GM12872 (cell line): ENCODE measurements around the gene CPSF7.

Experiments
- TF ChIP-seq, protein P1 (sequence below): IDR thresholded peaks from 3 replicates; pipeline ENCODE4 v1.5.1; 2011; ENCODE audit warnings: low read depth, mild to moderate bottlenecking, low read length, moderate library complexity; ENCODE audit not compliant: insufficient read depth

CPSF7 gene

DNA sequence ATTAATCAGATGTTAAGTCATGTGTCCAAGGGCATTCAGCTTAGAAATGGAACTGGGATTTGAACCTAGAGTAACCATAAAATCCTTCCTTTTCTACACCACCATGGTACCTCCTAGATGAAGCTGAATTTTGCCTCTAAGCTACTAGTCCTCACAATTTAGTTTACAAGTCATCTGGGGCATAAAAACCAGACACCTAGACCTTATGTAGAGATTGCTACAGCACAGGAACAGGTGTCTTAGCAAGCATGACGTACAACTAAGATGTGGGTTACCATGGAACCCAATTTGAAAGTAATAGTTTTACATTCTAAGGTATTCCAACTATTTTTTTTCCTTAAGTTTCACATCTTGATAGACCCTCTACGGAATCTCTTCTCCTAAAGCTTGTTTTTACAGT is 28.2 kb downstream of the CPSF7 start:
- TF ChIP-seq, protein P1, sequence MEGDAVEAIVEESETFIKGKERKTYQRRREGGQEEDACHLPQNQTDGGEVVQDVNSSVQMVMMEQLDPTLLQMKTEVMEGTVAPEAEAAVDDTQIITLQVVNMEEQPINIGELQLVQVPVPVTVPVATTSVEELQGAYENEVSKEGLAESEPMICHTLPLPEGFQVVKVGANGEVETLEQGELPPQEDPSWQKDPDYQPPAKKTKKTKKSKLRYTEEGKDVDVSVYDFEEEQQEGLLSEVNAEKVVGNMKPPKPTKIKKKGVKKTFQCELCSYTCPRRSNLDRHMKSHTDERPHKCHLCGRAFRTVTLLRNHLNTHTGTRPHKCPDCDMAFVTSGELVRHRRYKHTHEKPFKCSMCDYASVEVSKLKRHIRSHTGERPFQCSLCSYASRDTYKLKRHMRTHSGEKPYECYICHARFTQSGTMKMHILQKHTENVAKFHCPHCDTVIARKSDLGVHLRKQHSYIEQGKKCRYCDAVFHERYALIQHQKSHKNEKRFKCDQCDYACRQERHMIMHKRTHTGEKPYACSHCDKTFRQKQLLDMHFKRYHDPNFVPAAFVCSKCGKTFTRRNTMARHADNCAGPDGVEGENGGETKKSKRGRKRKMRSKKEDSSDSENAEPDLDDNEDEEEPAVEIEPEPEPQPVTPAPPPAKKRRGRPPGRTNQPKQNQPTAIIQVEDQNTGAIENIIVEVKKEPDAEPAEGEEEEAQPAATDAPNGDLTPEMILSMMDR, result no peak

DNA sequence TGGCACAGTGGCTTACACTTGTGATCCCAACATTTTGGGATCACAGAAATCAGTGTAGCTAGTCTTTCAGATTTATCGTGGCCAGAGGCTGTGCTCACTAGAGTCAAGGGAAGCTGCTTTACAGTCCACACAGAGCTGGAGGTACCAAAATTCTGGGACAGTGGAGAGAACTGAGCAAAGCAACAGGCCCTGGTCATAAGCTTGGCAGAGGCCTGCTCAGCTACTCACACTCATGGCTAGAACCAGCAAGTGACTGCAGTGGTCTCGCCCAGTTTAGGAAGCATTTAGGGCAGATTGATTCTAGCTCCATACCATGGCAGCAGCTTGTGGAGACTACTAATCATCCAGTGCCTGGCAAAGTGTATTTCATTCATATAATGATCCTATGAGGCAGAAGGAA is 28.6 kb downstream of the CPSF7 start:
- TF ChIP-seq, protein P1, result no peak

DNA sequence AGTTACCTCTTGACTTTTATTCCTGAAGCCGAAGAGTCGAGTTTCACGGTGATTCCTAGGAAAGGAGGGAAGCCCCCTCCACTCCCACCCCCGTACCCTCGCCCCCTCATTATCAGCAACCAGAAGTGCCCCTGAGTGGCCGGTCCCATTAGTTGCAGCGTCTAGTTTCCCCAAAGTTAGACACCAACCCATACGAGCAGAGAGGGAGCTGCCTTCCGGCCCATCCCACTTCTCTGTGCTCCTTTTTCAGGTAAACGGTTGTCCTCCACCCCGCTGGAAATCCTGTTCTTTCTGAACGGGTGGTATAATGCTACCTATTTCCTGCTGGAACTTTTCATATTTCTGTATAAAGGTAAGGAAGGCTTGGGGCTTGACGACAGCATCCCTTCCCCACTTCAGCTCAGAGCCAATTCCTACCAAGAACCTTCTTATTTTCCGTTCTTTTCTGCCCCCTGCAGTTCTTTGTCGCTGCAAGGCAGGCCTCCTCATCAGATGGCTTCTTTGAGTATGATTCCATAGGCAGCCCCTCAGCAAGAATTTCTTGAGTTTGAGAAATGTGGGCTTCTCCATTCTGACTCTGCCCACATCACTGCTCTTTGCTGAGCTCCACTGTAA is 36.7 kb downstream of the CPSF7 start:
- TF ChIP-seq, protein P1, result 0 out of 3 replicates have a peak, but pooled peaks have one; percentile 16

DNA sequence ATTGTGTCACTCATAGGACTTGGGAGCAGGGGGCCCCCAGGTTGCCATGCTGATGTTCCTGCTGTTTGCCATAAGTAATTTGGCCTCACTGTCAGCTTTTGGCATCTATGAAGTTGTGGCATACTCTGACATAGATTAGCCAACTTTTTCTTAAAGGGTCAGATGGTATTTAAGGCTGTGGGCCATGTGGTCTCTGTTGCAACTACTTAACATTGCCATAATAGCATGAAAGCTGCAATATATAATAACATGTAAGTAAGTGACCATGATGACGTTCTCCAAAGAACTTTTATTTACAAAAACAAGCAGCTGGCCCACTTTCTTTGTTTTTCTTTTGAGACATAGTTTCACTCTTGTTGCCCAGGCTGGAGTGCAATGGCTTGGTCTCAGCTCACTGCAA is 39.6 kb downstream of the CPSF7 start:
- TF ChIP-seq, protein P1, result no peak

DNA sequence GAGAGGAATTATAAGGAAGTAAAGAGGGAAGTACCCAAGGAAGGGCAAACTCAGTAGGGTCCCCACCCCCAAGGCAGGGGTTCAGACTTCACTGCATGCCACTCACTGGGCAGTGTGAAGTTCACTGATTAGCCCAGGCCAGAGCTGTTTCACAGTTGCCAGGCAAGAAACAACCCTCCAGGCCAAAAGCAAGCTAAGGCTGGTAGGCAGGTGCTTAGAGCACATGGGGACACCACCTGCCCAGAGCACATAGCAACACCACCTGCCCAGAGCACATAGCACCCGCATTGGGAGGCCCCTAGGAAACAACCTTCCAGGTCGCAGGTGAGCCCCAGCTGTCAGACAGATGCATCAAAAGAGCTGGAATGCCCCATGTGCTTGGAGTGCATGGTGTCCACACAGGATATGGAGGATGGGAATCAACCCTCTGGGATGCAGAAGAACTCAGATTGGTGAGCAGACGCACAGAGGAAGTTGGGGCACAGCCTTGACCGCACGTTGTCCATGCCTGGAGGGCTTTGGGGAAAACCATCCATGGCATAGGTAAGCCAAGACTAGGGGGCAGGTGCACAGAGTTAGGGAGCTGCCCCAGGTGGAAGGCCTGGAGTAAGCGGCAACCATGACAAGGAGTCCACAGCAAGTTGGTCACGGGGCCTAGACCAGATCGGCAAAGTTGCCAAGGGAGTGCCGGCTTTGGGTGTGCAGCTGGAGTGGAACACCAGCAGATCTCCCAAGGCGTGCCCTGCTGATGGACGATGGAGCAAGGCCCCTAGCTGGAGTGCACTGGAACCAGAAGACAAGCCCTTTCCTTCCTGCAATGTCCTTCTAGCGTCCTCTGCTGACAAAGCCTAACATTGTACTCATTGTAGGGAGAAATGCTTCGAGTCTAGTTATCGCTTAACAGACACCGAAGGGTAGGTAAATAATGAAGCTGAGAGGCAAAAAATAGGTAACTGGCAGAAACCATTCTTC is 45.2 kb downstream of the CPSF7 start:
- TF ChIP-seq, protein P1, result peak; percentile 40

DNA sequence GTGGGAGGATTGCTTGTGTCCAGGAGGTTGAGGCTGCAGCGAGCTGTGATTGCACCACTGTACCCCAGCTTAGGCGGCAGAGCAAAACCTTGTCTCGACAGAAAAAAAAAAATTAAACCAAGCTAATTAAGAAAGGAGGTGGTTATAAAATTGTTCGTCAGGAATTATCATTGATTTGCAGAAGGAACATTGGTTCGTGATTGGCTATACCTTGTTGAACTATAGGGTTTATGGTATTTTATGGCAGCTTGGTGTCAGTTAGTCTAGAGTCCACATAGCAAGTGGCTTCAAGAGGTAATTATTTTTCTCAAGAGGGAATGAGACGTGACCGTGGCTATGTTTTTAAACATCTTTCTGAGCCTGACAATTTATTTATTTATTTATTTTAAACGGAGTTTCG is 48.9 kb downstream of the CPSF7 start:
- TF ChIP-seq, protein P1, result no peak

DNA sequence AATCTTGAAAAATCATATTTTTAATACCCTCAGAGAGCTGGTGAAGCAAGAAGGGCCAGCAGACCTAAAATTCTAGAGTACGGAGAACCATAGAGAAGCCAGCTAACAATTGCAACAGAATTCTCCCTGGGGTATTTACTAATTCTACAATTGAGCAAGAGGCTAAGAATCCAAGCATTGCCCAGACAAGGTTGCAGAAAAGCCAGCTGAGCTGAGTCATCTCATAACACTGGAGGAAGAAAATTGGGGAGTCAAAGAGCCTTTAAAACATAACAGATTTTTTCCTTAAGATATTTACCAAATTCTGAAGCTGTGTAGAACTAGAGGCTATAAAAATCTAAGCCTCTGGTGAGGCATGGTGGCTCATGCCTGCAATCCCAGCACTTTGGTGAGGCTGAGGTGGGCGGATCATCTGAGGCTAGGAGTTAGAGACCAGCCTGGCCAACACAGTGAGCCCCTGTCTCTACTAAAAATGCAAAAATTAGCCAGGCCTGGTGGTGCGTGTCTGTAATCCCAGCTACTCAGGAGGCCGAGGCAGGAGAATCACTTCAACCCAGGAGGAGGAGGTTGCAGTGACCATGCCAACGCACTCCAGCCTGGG is 51.0 kb downstream of the CPSF7 start:
- TF ChIP-seq, protein P1, result no peak
